K562 (cell line): ENCODE measurements around the gene ZNF236. TPM values are rescaled to one million over a fixed set of nuclear protein-coding genes. Genes with fewer than 3 reads are reported as not detected.

ENCODE experiments used
- ATAC-seq: fragments of 200-7000 bp; cut with Tn5 transposase; 3 replicates; pipeline ENCODE4 v1.9.1; 2020; ENCODE audit warnings: moderate library complexity
- BruUV-seq: library from RNA; stranded (reverse); fragments of 400-500 nt; replicated peaks from 2 replicates; lab custom pipeline; 2021; lab: Mats Ljungman, UMichigan
- CTCF ChIA-PET: fragments of 300-600 bp; formaldehyde crosslinking; extraction: SDS; loops from one replicate; lab custom pipeline; 2021; ENCODE audit warnings: low intra/inter-chr PET ratio; lab: Yijun Ruan, JAX
- POLR2A ChIA-PET: fragments of 300-600, 350-650 bp; sonication (Branson Sonifier 250); formaldehyde crosslinking; extraction: SDS; loops from one replicate; lab custom pipeline; 2021; ENCODE audit warnings: antibody characterized with exemption, inconsistent platforms; lab: Yijun Ruan, JAX
- DNase-seq, 4 experiments: peaks; one replicate each; pipeline versions ENCODE4 v3.0.0 to v3.0.0-alpha.2; 2011 to 2018; ENCODE audit warnings: low spot score in 3 of 4, mixed read lengths in 3 of 4; ENCODE audit errors: extremely low read depth in 1 of 4
- FAIRE-seq: peaks from 2 replicates; lab custom pipeline; 2011; peaks lifted over from hg19 to GRCh38; lab: Jason Lieb, UNC
- H2AFZ ChIP-seq: 2 replicates; pipeline ENCODE4 v1.6.0; 2011; ENCODE audit warnings: low read depth, low read length, control low read depth, inconsistent platforms
- H3K27ac ChIP-seq: fragments of 200-600 bp; 3 replicates; pipeline ENCODE4 v1.8.0; 2011; ENCODE audit warnings: low read depth, mild to moderate bottlenecking, control low read depth, inconsistent platforms, low read length, moderate library complexity, mixed read lengths; ENCODE audit errors: extremely low read depth
- H3K27me3 ChIP-seq, 2 experiments: fragments of 300-600 bp in 1 of 2; 2 replicates in 1 of 2; 3 replicates in 1 of 2; pipeline versions ENCODE4 v1.6.0 to v1.8.0; 2011; ENCODE audit warnings: inconsistent platforms in 2 of 2, low read length in 2 of 2, mild to moderate bottlenecking in 1 of 2, mixed read lengths in 1 of 2, moderate library complexity in 1 of 2; ENCODE audit not compliant: control insufficient read depth in 2 of 2, insufficient read depth in 2 of 2
- H3K36me3 ChIP-seq: fragments of 300-600 bp; 3 replicates; pipeline ENCODE4 v1.8.0; 2011; ENCODE audit warnings: mild to moderate bottlenecking, low read length, inconsistent platforms; ENCODE audit not compliant: control insufficient read depth, insufficient read depth
- H3K4me1 ChIP-seq, 2 experiments: fragments of 200-600 bp in 1 of 2; replicated peaks in 1 of 2; 2 replicates in 1 of 2; 3 replicates in 1 of 2; pipeline versions ENCODE4 v1.5.1 to v1.8.0; 2011; ENCODE audit warnings: inconsistent platforms in 2 of 2, low read length in 2 of 2, mild to moderate bottlenecking in 1 of 2, mixed read lengths in 1 of 2, moderate library complexity in 1 of 2; ENCODE audit not compliant: control insufficient read depth in 2 of 2, insufficient read depth in 2 of 2
- H3K4me2 ChIP-seq: 2 replicates; pipeline ENCODE4 v1.6.1; 2011; ENCODE audit warnings: low read length, control low read depth, inconsistent platforms, mixed read lengths; ENCODE audit not compliant: insufficient read depth
- H3K4me3 ChIP-seq: fragments of 200-600 bp; sonication (generic), shearing (Covaris generic); 2 replicates; pipeline ENCODE4 v1.5.1; 2016; ENCODE audit warnings: control low read depth, inconsistent platforms
- H3K79me2 ChIP-seq: fragments of 200-600 bp; 3 replicates; pipeline ENCODE4 v1.8.0; 2011; ENCODE audit warnings: low read length, inconsistent platforms; ENCODE audit not compliant: control insufficient read depth, insufficient read depth
- H3K9ac ChIP-seq, 2 experiments: 2 replicates each; pipeline versions ENCODE4 v1.6.0 to v1.6.1; 2011; ENCODE audit warnings: low read depth in 2 of 2, low read length in 2 of 2, control low read depth in 1 of 2, inconsistent platforms in 1 of 2, mild to moderate bottlenecking in 1 of 2, mixed read lengths in 1 of 2; ENCODE audit not compliant: insufficient read depth in 1 of 2
- H3K9me1 ChIP-seq: one replicate; pipeline ENCODE4 v1.6.0; 2011; ENCODE audit warnings: inconsistent platforms, mild to moderate bottlenecking, low read length, moderate library complexity; ENCODE audit not compliant: control insufficient read depth, insufficient read depth
- H3K9me3 ChIP-seq: replicated peaks from 2 replicates; pipeline ENCODE4 v1.5.1; 2011; ENCODE audit warnings: low read depth, low read length, inconsistent platforms; ENCODE audit not compliant: control insufficient read depth, insufficient read depth
- H4K20me1 ChIP-seq: replicated peaks from 2 replicates; pipeline ENCODE4 v1.6.1; 2011; ENCODE audit warnings: low read length, inconsistent platforms, mixed read lengths; ENCODE audit not compliant: control insufficient read depth, insufficient read depth
- CBFA2T3 ChIP-seq: fragments of 450-650 bp; IDR thresholded peaks from 2 replicates; pipeline ENCODE4 v1.6.1; 2017
- CBX5 ChIP-seq: IDR thresholded peaks from 2 replicates; pipeline ENCODE4 v1.6.1; 2014; ENCODE audit warnings: low read depth, borderline replicate concordance
- CHD1 ChIP-seq: fragments of 200-600 bp; sonication (generic); IDR thresholded peaks from one replicate; pipeline ENCODE4 v1.6.1; 2012; ENCODE audit warnings: mild to moderate bottlenecking, moderate library complexity, low read length, inconsistent platforms
- EHMT2 ChIP-seq: fragments of 450-650 bp; IDR thresholded peaks from 2 replicates; pipeline ENCODE4 v1.6.1; 2018; ENCODE audit warnings: antibody characterized with exemption
- HDAC6 ChIP-seq: IDR thresholded peaks from 2 replicates; pipeline ENCODE4 v1.6.1; 2012; ENCODE audit warnings: low read depth, mild to moderate bottlenecking, control low read depth, inconsistent platforms, low read length, moderate library complexity
- HIVEP1 ChIP-seq: fragments of 250-450 bp; sonication (Bioruptor Pico); IDR thresholded peaks from 2 replicates; pipeline ENCODE4 v1.4.0; 2020; ENCODE audit warnings: mild to moderate bottlenecking
- KLF16 ChIP-seq: IDR thresholded peaks from 2 replicates; pipeline ENCODE4 v1.6.1; 2016; ENCODE audit warnings: antibody characterized with exemption
- LARP7 ChIP-seq: fragments of 450-650 bp; IDR thresholded peaks from 2 replicates; pipeline ENCODE4 v1.6.1; 2016
- NFIX ChIP-seq: fragments of 250-450 bp; sonication (Bioruptor Pico); IDR thresholded peaks from 2 replicates; pipeline ENCODE4 v1.4.0; 2020; ENCODE audit warnings: low read depth, mild to moderate bottlenecking, moderate library complexity
- RAD21 ChIP-seq, 2 experiments: fragments of 250-450 bp in 1 of 2; fragments of 450-650 bp in 1 of 2; sonication (Bioruptor Pico) in 1 of 2; formaldehyde crosslinking in 1 of 2; IDR thresholded peaks in 1 of 2; conservative IDR thresholded peaks in 1 of 2; 2 replicates each; pipeline versions ENCODE4 v1.4.0 to v1.8.0; 2020 to 2022; ENCODE audit warnings: mild to moderate bottlenecking in 2 of 2, moderate library complexity in 1 of 2
- STAT5B ChIP-seq: fragments of 250-450 bp; sonication (Bioruptor Pico); IDR thresholded peaks from 2 replicates; pipeline ENCODE4 v1.8.0; 2021; ENCODE audit warnings: mild to moderate bottlenecking, inconsistent platforms
- TAF7 ChIP-seq: fragments of 450-650 bp; IDR thresholded peaks from 2 replicates; pipeline ENCODE4 v1.6.1; 2016; ENCODE audit warnings: missing genetic modification characterization, missing compliant biosample characterization
- ZNF41 ChIP-seq: fragments of 250-450 bp; sonication (Bioruptor Pico); conservative IDR thresholded peaks from 2 replicates; pipeline ENCODE4 v1.4.0; 2020; ENCODE audit warnings: mild to moderate bottlenecking
- WGBS: fragments of 100-300 bp; shearing (Covaris generic); methylation state at CpG from one replicate; pipeline ENCODE4 v1.1.6; 2016; ENCODE audit warnings: low coverage, mixed read lengths; ENCODE audit not compliant: insufficient coverage; ENCODE audit errors: missing lambda C conversion rate; 5-methylcytosine and 5-hydroxymethylcytosine counted together
- in situ Hi-C: fragments of 300-500 bp; cut with MboI; formaldehyde crosslinking; loops from 4 replicates; pipeline ENCODE4 v1.15.0; 2018; ENCODE audit warnings: inconsistent platforms, mixed read lengths
- intact Hi-C: fragments of 100-400 bp; cut with micrococcal nuclease; formaldehyde crosslinking; loops from 2 replicates; pipeline ENCODE4 v1.14.2; 2022
- polyA plus RNA-seq, 8 experiments: library from polyadenylated mRNA; depleted of rRNA in 4 of 8; stranded (reverse) in 5 of 8; unstranded in 3 of 8; fragments of >200 nt; fragmentation: Nextera tagmentation in 2 of 8; fragmentation: Illumina TruSeq in 1 of 8; extraction: Ambion mirVana in 2 of 8; extraction: Trizol in 1 of 8; gene quantifications; 2 replicates each; pipeline versions ENCODE4 v1.2.1 to v1.2.3, GENCODE V29; 2011 to 2014; ENCODE audit warnings: inconsistent platforms in 1 of 8, missing spikeins in 1 of 8
- total RNA-seq, 7 experiments: library from RNA; depleted of rRNA in 6 of 7; stranded (reverse); fragments of >200 nt in 6 of 7; fragmentation: Illumina TruSeq in 2 of 7; extraction: Trizol in 2 of 7; gene quantifications; 2 replicates each; pipeline versions ENCODE4 v1.2.1 to v1.2.3, GENCODE V29; 2011 to 2021; ENCODE audit warnings: low replicate concordance in 1 of 7
- TF ChIP-seq, protein P1 (sequence below): fragments of 250-450 bp; sonication (Bioruptor Pico); IDR thresholded peaks from 2 replicates; pipeline ENCODE4 v1.4.0; 2020; ENCODE audit warnings: mild to moderate bottlenecking, moderate library complexity
- TF ChIP-seq, protein P2 (sequence below): fragments of 250-450 bp; sonication (Bioruptor Pico); IDR thresholded peaks from 2 replicates; pipeline ENCODE4 v1.4.0; 2020; ENCODE audit warnings: borderline replicate concordance
- TF ChIP-seq, protein P3 (sequence below): IDR thresholded peaks from 2 replicates; pipeline ENCODE4 v1.6.1; 2011; ENCODE audit not compliant: insufficient read length; ENCODE audit errors: extremely low read depth
- TF ChIP-seq, protein P4 (sequence below): sonication (generic); formaldehyde crosslinking; IDR thresholded peaks from 2 replicates; pipeline ENCODE4 v1.8.1; 2023; ENCODE audit warnings: mild to moderate bottlenecking, missing genetic modification reagents

ZNF236 gene
- total and polyA plus RNA-seq, 9 of the 15 experiments (the other 6 are each of a cell fraction or from before 2014, with no cell fraction given): 0.35 to 8.7 (median 3.4) TPM

- no peaks in the 10 kb centered on the region for H4K20me1 ChIP-seq
- H3K27ac ChIP-seq: no peak overlapping the region
- peaks cover 0 to 2% of the 10 kb centered on the region in 2 experiments; a peak in 1 of 5 replicates for H3K4me1 ChIP-seq
- H3K79me2 ChIP-seq: no peaks in the 10 kb centered on the region
- 90% methylated on average over 4 of the region's 4 CpGs for WGBS
- H3K9me3 ChIP-seq: no peaks in the 10 kb centered on the region
- no TSS peak for BruUV-seq
- DNase-seq (no peak), FAIRE-seq (no peak), ATAC-seq (no peak)
- H3K4me2 ChIP-seq: no peak overlapping the region
- H3K9me1 ChIP-seq: no peaks in the 10 kb centered on the region
- no peak overlapping the region for H3K4me3 ChIP-seq
- H3K9ac ChIP-seq: no peak overlapping the region
- CTCF ChIA-PET: no interaction called here
- peaks cover 20% of the 10 kb centered on the region; the same call in 2 of the 3 replicates for H3K36me3 ChIP-seq
- intact Hi-C loops (no loop called here), in situ Hi-C loops (no loop called here)
- H3K27me3 ChIP-seq: no peaks in the 10 kb centered on the region
- POLR2A ChIA-PET: no interaction called here
- no peak overlapping the region for H2AFZ ChIP-seq
- TF ChIP-seq CHD1: no peak
- TF ChIP-seq, protein P1, sequence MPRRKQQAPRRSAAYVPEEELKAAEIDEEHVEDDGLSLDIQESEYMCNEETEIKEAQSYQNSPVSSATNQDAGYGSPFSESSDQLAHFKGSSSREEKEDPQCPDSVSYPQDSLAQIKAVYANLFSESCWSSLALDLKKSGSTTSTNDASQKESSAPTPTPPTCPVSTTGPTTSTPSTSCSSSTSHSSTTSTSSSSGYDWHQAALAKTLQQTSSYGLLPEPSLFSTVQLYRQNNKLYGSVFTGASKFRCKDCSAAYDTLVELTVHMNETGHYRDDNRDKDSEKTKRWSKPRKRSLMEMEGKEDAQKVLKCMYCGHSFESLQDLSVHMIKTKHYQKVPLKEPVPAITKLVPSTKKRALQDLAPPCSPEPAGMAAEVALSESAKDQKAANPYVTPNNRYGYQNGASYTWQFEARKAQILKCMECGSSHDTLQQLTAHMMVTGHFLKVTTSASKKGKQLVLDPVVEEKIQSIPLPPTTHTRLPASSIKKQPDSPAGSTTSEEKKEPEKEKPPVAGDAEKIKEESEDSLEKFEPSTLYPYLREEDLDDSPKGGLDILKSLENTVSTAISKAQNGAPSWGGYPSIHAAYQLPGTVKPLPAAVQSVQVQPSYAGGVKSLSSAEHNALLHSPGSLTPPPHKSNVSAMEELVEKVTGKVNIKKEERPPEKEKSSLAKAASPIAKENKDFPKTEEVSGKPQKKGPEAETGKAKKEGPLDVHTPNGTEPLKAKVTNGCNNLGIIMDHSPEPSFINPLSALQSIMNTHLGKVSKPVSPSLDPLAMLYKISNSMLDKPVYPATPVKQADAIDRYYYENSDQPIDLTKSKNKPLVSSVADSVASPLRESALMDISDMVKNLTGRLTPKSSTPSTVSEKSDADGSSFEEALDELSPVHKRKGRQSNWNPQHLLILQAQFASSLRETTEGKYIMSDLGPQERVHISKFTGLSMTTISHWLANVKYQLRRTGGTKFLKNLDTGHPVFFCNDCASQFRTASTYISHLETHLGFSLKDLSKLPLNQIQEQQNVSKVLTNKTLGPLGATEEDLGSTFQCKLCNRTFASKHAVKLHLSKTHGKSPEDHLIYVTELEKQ (CRISPR knock-in tag): no peak
- no peak for TF ChIP-seq HIVEP1
- TF ChIP-seq TAF7 (tag): no peak
- no peak for TF ChIP-seq CBX5
- no peak for TF ChIP-seq ZNF41 (CRISPR knock-in tag)
- TF ChIP-seq CBFA2T3: no peak
- no peak for TF ChIP-seq STAT5B (CRISPR knock-in tag)
- TF ChIP-seq LARP7: no peak
- TF ChIP-seq, protein P2, sequence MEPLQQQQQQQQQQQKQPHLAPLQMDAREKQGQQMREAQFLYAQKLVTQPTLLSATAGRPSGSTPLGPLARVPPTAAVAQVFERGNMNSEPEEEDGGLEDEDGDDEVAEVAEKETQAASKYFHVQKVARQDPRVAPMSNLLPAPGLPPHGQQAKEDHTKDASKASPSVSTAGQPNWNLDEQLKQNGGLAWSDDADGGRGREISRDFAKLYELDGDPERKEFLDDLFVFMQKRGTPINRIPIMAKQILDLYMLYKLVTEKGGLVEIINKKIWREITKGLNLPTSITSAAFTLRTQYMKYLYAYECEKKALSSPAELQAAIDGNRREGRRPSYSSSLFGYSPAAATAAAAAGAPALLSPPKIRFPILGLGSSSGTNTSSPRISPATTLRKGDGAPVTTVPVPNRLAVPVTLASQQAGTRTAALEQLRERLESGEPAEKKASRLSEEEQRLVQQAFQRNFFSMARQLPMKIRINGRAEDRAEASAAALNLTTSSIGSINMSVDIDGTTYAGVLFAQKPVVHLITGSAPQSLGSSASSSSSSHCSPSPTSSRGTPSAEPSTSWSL (CRISPR knock-in tag): no peak
- TF ChIP-seq HDAC6: no peak
- TF ChIP-seq, protein P3, sequence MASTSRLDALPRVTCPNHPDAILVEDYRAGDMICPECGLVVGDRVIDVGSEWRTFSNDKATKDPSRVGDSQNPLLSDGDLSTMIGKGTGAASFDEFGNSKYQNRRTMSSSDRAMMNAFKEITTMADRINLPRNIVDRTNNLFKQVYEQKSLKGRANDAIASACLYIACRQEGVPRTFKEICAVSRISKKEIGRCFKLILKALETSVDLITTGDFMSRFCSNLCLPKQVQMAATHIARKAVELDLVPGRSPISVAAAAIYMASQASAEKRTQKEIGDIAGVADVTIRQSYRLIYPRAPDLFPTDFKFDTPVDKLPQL: no peak
- no peak for TF ChIP-seq NFIX
- TF ChIP-seq, protein P4, sequence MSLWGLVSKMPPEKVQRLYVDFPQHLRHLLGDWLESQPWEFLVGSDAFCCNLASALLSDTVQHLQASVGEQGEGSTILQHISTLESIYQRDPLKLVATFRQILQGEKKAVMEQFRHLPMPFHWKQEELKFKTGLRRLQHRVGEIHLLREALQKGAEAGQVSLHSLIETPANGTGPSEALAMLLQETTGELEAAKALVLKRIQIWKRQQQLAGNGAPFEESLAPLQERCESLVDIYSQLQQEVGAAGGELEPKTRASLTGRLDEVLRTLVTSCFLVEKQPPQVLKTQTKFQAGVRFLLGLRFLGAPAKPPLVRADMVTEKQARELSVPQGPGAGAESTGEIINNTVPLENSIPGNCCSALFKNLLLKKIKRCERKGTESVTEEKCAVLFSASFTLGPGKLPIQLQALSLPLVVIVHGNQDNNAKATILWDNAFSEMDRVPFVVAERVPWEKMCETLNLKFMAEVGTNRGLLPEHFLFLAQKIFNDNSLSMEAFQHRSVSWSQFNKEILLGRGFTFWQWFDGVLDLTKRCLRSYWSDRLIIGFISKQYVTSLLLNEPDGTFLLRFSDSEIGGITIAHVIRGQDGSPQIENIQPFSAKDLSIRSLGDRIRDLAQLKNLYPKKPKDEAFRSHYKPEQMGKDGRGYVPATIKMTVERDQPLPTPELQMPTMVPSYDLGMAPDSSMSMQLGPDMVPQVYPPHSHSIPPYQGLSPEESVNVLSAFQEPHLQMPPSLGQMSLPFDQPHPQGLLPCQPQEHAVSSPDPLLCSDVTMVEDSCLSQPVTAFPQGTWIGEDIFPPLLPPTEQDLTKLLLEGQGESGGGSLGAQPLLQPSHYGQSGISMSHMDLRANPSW (CRISPR knock-in tag): no peak
- no peak for TF ChIP-seq RAD21 (CRISPR knock-in tag; conservative IDR thresholded peaks at IDR 0.05 in 1 of 2, IDR thresholded peaks at IDR 0.05 in 1 of 2)
- no peak for TF ChIP-seq KLF16
- no peak for TF ChIP-seq EHMT2
Observed at GRCh38 chr18:76905821-76906220, 83.5 kb downstream of the ZNF236 start.
